Aorta (tissue), 5 donors: Measurements from ENCODE around the gene FGD2. TPM values are rescaled to one million over a fixed set of nuclear protein-coding genes. Genes with fewer than 3 reads are reported as not detected.

Source experiments
- ATAC-seq: fragments of 200-7000 bp; cut with Tn5 transposase; one replicate; pipeline ENCODE4 v1.9.1; 2022; ENCODE audit warnings: moderate library complexity; ENCODE audit not compliant: low FRiP score
- DNase-seq, 2 donors: peaks; one replicate each; pipeline ENCODE4 v3.0.0-alpha.2; 2020
- H3K27ac ChIP-seq, 2 donors: one replicate each; pipeline ENCODE4 v1.5.1; 2013; ENCODE audit warnings: low read length in 2 of 2, mild to moderate bottlenecking in 2 of 2, moderate library complexity in 2 of 2, control low read depth in 1 of 2, inconsistent platforms in 1 of 2, low read depth in 1 of 2
- H3K27me3 ChIP-seq, 2 donors: one replicate each; pipeline ENCODE4 v1.6.1; 2013; ENCODE audit warnings: control low read depth in 1 of 2, low read length in 1 of 2, mild to moderate bottlenecking in 1 of 2, moderate library complexity in 1 of 2; ENCODE audit not compliant: insufficient read depth in 2 of 2, control insufficient read depth in 1 of 2
- H3K36me3 ChIP-seq, 2 donors: one replicate each; pipeline ENCODE4 v1.6.1; 2013; ENCODE audit warnings: control low read depth in 1 of 2, low read length in 1 of 2, mild to moderate bottlenecking in 1 of 2; ENCODE audit not compliant: insufficient read depth in 2 of 2, control insufficient read depth in 1 of 2
- H3K4me1 ChIP-seq, 2 donors: one replicate each; pipeline ENCODE4 v1.6.1; 2013; ENCODE audit warnings: low read length in 2 of 2, control low read depth in 1 of 2, mild to moderate bottlenecking in 1 of 2, moderate library complexity in 1 of 2; ENCODE audit not compliant: insufficient read depth in 2 of 2, control insufficient read depth in 1 of 2
- H3K4me3 ChIP-seq, 2 donors: one replicate each; pipeline ENCODE4 v1.5.1; 2013; ENCODE audit warnings: low read length in 2 of 2, control low read depth in 1 of 2, mild to moderate bottlenecking in 1 of 2
- H3K9me3 ChIP-seq: one replicate; pipeline ENCODE4 v1.6.1; 2013; ENCODE audit warnings: mild to moderate bottlenecking, low read length; ENCODE audit not compliant: control insufficient read depth
- WGBS, 2 donors: extraction: QIAGEN DNeasy Blood & Tissue Kit; methylation state at CpG; one replicate each; pipeline ENCODE4 v1.1.7; 2013; 5-methylcytosine and 5-hydroxymethylcytosine counted together
- intact Hi-C, 2 donors: fragments of 100-400 bp; cut with DNase I; formaldehyde crosslinking; loops; one replicate each; pipeline versions ENCODE4 v1.14.2 to v1.15.0; 2022
- polyA plus RNA-seq, 2 donors: library from polyadenylated mRNA; stranded (reverse); fragments of 200-250 nt; gene quantifications; one replicate each; pipeline ENCODE4 v1.2.3, GENCODE V29; 2013
- total RNA-seq, 2 donors: library from RNA; stranded (reverse); fragmentation: NEBNext Ultra II Directional; extraction: Animal tissue kit (Norgen Biotek cat#: 25700); gene quantifications; one replicate each; pipeline ENCODE4 v1.2.1, GENCODE V29; 2021
- donor health status: healthy with polysubstance abuse.
- donor health status: Bipolar disorder and iron deficiency.
- donor health status: DM: no; HTN: no; CAD: no.
- donor health status: DM: no; HTN: no; CAD: no.
- donor health status: DM: yes; HTN: yes; CAD: no.

FGD2 gene
- total and polyA plus RNA-seq, 4 donors: 2.2 to 33.9 (median 16.4) TPM

DNA sequence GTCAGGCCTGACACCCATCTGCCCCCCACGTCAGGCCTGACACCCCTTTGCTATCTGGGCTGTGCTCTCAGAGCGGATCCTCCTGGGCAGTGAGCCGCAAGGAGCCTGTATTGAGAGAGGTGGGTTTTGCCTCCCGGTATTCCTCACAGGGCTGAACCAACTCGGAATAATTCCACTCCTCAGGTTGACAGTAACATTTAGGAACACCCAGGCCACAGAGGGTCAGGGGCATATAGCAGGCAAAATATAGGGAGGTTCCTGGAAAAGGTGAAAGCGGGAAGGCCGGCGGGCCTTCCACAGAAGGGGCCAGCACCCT, 6.8 kb upstream of the FGD2 start:
- DNase-seq: no peak
- H3K36me3 ChIP-seq: no peaks in the 10 kb centered on the region
- no peaks in the 10 kb centered on the region for H3K4me1 ChIP-seq
- no peaks in the 10 kb centered on the region for H3K27me3 ChIP-seq
- H3K9me3 ChIP-seq: no peaks in the 10 kb centered on the region
- intact Hi-C loops: loop anchor here in 1 of 2 donors (5.0 kb wide), 1 partner anchor 106 kb away; no protein-coding TSS in a partner anchor
- 73 to 75% methylated on average over 8 of the region's 8 CpGs for WGBS, 2 donors
- no peak for ATAC-seq
- no peak overlapping the region for H3K4me3 ChIP-seq
- no peak overlapping the region for H3K27ac ChIP-seq

DNA sequence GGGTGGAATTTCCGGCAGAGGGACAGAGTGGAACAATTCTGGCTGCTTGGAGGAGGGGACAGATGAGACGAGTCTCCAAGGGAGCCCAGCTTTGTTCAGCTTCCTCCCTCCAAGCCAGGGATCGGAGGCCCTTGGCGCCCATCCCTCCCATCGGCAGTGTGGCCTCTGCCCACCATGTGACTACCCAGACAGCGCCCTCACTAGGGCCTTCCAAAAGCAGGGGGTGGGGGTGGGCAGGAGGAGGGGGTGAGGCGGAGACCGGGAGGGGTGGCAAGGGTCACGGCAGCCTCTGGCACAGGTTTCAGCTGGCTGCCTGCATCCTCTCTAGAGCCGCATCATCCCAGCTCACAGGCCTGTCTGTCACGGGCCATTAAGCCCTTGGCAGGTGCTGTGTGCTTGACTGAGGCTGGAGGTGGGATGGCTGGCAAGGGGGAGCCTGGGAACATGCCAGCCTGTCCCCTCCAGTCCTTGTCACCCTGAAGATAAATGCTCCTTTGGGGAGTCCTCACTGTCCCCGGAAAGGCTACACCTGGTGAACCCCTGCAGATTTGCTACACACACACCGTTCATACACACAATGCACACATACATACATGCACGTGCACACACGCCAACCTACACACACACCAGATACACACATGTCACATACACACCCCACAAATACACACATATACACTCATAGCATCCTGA, 6.2 kb upstream of the FGD2 start:
- H3K4me1 ChIP-seq: no peaks in the 10 kb centered on the region
- 78 to 85% methylated on average over 15 of the region's 15 CpGs for WGBS, 2 donors

DNA sequence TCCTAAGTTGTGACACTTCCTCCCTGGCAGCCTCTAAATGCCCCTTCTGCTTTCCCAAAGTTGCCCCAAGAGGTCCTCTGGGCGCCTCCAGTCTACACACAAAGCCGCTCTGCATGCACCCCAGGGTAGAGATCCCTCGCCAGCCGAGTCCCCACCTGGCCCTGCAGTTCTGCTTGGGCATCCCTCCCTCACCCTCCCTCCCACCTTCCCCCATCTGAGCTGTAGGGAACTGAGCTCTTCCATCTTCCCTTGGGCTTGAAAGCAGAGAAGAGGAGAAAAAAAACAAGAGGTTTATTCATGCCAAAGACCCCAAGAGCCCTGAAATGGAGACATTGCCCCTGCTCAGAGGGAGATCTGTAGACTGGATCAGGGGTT, 5.7 kb upstream of the FGD2 start:
- no peaks in the 10 kb centered on the region for H3K27me3 ChIP-seq
- ATAC-seq (no peak), DNase-seq (peak in 1 of 2 donors; percentile 24)
- H3K4me1 ChIP-seq: no peaks in the 10 kb centered on the region
- WGBS, 2 donors: 93 to 100% methylated on average over 4 of the region's 4 CpGs
- intact Hi-C loops: loop anchor here in 1 of 2 donors (5.0 kb wide), 1 partner anchor 107 kb away; no protein-coding TSS in a partner anchor
- no peak overlapping the region for H3K4me3 ChIP-seq
- no peaks in the 10 kb centered on the region for H3K36me3 ChIP-seq
- H3K9me3 ChIP-seq: no peaks in the 10 kb centered on the region
- H3K27ac ChIP-seq: no peak overlapping the region

More for the DNA sequence above, 6.2 kb upstream of the FGD2 start:
- no peak overlapping the region for H3K4me3 ChIP-seq
- H3K27me3 ChIP-seq: no peaks in the 10 kb centered on the region
- H3K9me3 ChIP-seq: no peaks in the 10 kb centered on the region
- intact Hi-C loops: loop anchor here in 1 of 2 donors (5.0 kb wide), 1 partner anchor 107 kb away; no protein-coding TSS in a partner anchor
- H3K27ac ChIP-seq: no peak overlapping the region
- no peaks in the 10 kb centered on the region for H3K36me3 ChIP-seq
- ATAC-seq: no peak
- DNase-seq: peak in 1 of 2 donors; percentile 24

DNA sequence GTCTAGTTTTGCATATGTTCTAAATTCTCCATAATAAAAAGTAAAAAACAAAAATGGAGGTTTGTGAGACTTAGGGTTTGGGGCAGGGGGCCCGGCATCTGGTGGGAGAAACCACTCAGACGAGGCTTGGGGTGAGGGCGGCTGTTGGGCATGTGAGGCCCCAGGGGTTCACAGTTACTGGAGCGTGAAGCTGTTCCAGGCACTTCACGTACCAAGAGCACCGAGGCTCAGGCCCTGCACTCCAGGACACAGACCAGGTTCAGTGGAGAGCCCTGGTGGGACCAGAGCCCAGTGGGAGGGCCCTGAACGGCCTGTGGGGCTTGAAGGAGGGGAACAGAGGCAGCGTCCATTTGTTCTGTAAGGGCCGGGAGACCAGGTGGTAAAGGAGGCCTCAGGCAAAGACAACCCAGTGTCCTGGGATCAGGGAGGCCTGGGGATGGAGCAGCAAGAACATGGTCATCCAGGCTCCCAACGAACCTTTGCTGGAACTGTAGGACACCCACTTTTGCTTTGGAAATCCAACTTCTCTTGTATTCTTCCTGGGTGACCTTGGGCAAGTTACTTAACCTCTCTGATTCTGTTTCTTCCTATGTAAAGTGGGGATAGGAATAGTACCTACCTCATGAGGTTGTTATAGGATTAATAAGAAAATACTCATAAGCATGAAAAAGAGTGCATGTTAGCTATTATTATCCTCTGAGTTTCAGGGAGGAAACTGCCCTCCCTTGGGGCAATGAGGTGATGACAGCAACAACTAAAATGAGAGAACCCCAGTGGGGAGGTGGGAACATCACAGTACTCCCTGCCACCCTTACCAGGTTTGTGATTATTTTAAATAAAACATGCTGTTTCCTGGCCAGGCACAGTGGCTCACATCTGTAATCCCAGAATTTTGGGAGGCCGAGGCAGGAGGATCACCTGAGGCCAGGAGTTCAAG, 1.1 kb upstream of the FGD2 start:
- Histone ChIP-seq H3K36me3 (no peaks in the 10 kb centered on the region), H3K27ac (no peak overlapping the region), H3K9me3 (no peaks in the 10 kb centered on the region), H3K4me3 (no peak overlapping the region), H3K27me3 (no peaks in the 10 kb centered on the region), H3K4me1 (no peaks in the 10 kb centered on the region)
- WGBS, 2 donors: 81 to 83% methylated on average over 11 of the region's 11 CpGs
- ATAC-seq (no peak), DNase-seq (peak in 1 of 2 donors; percentile 17)
- intact Hi-C loops: no loop called here

DNA sequence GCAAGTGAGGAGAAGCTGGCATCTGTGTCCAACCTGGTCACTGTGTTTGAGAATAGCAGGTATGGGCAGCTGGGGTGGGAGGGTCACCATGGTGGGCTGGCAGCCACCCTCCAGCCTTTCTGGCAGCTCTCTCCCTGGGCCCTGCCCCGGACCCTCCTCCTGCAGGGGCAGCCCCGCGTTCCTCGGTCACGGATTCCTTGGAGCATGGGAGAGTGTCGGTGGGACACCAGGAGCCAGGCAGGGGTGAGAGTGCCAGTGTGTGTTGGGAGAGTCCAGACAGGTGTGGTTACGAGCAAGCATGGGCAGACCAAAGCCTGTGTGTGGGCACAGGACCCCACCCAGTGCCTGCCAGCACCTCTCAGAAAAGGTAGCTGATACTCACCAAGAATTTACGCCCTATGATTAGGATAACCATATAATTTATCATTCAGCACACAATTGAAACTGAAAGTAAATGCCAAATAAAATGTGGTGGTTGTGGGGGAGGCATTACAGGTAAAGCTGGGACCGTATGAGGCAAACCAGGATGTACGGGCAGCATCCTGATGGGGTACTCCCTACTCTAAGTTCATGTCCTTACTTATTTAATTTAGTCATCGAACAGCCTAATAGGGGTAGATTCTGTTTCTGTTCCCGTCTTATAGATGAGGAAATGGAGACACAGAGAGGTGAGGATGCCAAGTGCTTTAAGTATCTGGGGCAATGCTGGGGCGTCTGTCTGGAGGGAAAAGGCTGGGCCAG, 542 bp downstream of the FGD2 start:
- Histone ChIP-seq H3K4me3 (no peak overlapping the region), H3K4me1 (no peaks in the 10 kb centered on the region), H3K27ac (no peak overlapping the region), H3K9me3 (no peaks in the 10 kb centered on the region), H3K36me3 (no peaks in the 10 kb centered on the region), H3K27me3 (no peaks in the 10 kb centered on the region)
- 88 to 93% methylated on average over 13 of the region's 13 CpGs for WGBS, 2 donors
- ATAC-seq (no peak), DNase-seq (peak; percentile 41 to 57)
- intact Hi-C loops: no loop called here

DNA sequence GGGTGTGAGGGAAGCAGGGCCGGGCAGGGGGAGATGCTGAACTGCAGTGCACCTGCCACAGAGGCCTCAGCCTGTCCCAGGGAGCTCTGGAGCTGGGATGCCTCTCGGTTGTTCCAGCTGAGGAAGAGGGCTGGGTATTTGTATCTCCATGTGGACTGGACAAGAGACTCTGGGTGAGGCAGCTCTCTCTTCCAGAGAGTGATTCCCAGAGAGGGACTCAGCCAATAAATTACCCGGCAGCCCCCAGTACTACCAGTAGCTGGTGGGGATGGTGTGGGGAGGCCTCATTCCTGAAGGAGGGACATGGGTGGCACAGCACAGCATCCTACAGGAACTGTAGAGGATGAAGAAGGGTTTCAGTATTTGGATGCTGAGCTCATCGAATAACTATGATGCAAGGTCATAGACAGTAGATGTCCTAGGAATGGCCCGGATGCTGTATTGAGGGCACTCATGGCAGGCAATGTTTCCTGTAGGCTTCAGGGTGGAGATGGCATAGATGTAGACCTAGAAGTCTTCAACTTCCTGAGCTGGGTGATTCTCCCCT, 1.4 kb downstream of the FGD2 start:
- intact Hi-C loops: no loop called here
- ATAC-seq: no peak
- 80 to 85% methylated on average over 5 of the region's 5 CpGs for WGBS, 2 donors

DNA sequence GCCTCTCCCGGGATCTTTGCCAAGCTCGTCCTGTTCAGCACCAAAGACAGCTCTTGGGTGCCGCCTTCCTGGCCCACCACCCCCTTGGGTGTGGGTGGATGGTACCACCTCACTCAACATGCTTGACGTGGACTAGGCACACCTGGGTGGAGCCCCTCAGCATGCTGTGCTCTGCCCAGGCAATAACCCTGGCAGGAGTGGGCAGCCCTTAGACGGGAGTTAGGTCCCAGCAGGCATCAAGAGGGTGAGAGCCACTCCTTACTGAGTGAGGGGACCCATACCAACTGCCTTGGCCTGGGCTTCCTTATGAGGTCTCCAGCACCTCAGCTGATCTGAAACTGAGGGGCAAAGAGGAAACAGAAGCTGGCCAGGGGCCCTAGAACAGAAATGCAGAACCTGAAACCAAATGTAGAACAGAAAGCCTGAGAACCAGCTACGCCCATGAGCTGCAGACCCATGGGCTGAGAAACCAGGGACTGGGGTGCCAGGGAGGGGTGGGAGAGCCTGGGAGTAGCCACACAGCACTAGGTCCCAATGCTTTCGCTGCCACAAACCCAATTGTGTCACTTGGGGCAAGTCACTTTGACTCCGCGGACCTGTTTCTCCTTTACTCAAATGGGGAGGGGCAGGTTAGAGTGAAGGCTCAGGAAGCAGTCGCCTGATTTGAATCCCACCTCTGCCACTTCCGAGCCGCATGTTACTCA, 2.0 kb downstream of the FGD2 start:
- Histone ChIP-seq H3K36me3 (no peaks in the 10 kb centered on the region), H3K4me3 (no peak overlapping the region), H3K27ac (no peak overlapping the region), H3K9me3 (no peaks in the 10 kb centered on the region), H3K4me1 (no peaks in the 10 kb centered on the region), H3K27me3 (no peaks in the 10 kb centered on the region)
- DNase-seq (peak in 1 of 2 donors; percentile 64), ATAC-seq (peak; percentile 39)
- intact Hi-C loops: no loop called here
- WGBS, 2 donors: 70 to 76% methylated on average over 11 to 12 of the region's 12 CpGs

More for the DNA sequence above, 1.4 kb downstream of the FGD2 start:
- no peaks in the 10 kb centered on the region for H3K36me3 ChIP-seq
- peak in 1 of 2 donors; percentile 38 for DNase-seq
- no peaks in the 10 kb centered on the region for H3K9me3 ChIP-seq
- H3K27ac ChIP-seq: no peak overlapping the region
- no peaks in the 10 kb centered on the region for H3K4me1 ChIP-seq
- no peak overlapping the region for H3K4me3 ChIP-seq
- no peaks in the 10 kb centered on the region for H3K27me3 ChIP-seq
